HepG2 (cell line): ENCODE results near the gene CCDC197. TPM values are rescaled to one million over a fixed set of nuclear protein-coding genes. Genes with fewer than 3 reads are reported as not detected.

Experiments used
- AGO1 ChIP-seq: fragments of 200-400 bp; formaldehyde crosslinking; IDR thresholded peaks from 2 replicates; pipeline ENCODE4 v1.6.1; 2017; ENCODE audit warnings: mild to moderate bottlenecking, low read depth, low read length, moderate library complexity; ENCODE audit not compliant: poor library complexity, severe bottlenecking
- CEBPB ChIP-seq: IDR thresholded peaks from 2 replicates; pipeline ENCODE4 v1.6.1; 2011; ENCODE audit warnings: low read depth, low read length, improper control_type of control experiment, borderline replicate concordance
- EED ChIP-seq: sonication (generic); formaldehyde crosslinking; IDR thresholded peaks from 2 replicates; pipeline ENCODE4 v1.5.0; 2020; ENCODE audit warnings: mild to moderate bottlenecking, missing genetic modification reagents
- HDAC1 ChIP-seq: sonication (generic); formaldehyde crosslinking; IDR thresholded peaks from 2 replicates; pipeline ENCODE4 v1.5.1; 2020; ENCODE audit warnings: mild to moderate bottlenecking, missing genetic modification reagents
- HNRNPUL1 ChIP-seq: fragments of 200-400 bp; formaldehyde crosslinking; IDR thresholded peaks from 2 replicates; pipeline ENCODE4 v1.6.1; 2017; ENCODE audit warnings: low read depth, mild to moderate bottlenecking, low read length, moderate library complexity
- RCOR2 ChIP-seq: IDR thresholded peaks from 2 replicates; pipeline ENCODE4 v1.6.1; 2016; ENCODE audit warnings: missing biosample characterization, missing genetic modification reagents
- RXRA ChIP-seq: sonication (generic); formaldehyde crosslinking; IDR thresholded peaks from 2 replicates; pipeline ENCODE4 v1.5.1; 2020; ENCODE audit warnings: missing genetic modification reagents
- SAP130 ChIP-seq: IDR thresholded peaks from 2 replicates; pipeline ENCODE4 v1.6.1; 2016; ENCODE audit warnings: low read depth
- YEATS4 ChIP-seq: sonication (generic); formaldehyde crosslinking; IDR thresholded peaks from 2 replicates; pipeline ENCODE4 v1.4.0; 2020; ENCODE audit warnings: missing genetic modification reagents, borderline replicate concordance
- ZFX ChIP-seq: sonication (generic); formaldehyde crosslinking; IDR thresholded peaks from 2 replicates; pipeline ENCODE4 v1.4.0; 2020; ENCODE audit warnings: mild to moderate bottlenecking, low read depth, missing genetic modification reagents, moderate library complexity
- ZMYM3 ChIP-seq: sonication (generic); formaldehyde crosslinking; IDR thresholded peaks from 2 replicates; pipeline ENCODE4 v1.5.1; 2020; ENCODE audit warnings: mild to moderate bottlenecking, missing genetic modification reagents
- ZNF138 ChIP-seq: sonication (generic); formaldehyde crosslinking; IDR thresholded peaks from 2 replicates; pipeline ENCODE4 v1.5.0; 2020; ENCODE audit warnings: mild to moderate bottlenecking, low read depth, missing genetic modification reagents
- polyA plus RNA-seq, 8 experiments: library from polyadenylated mRNA; depleted of rRNA in 3 of 8; stranded (reverse) in 7 of 8; unstranded in 1 of 8; fragments of >200 nt; fragmentation: Illumina TruSeq in 4 of 8; extraction: Trizol in 4 of 8; gene quantifications; 2 replicates each; pipeline versions ENCODE4 v1.2.1 to v1.2.3, GENCODE V29; 2011 to 2016; ENCODE audit warnings: low read depth in 4 of 8, missing spikeins in 1 of 8, mixed read lengths in 1 of 8; ENCODE audit not compliant: insufficient read depth in 1 of 8
- total RNA-seq, 5 experiments: library from RNA; depleted of rRNA; stranded (reverse); fragments of >200 nt; fragmentation: Illumina TruSeq; extraction: Trizol; gene quantifications; 2 replicates each; pipeline ENCODE4 v1.2.3, GENCODE V29; 2016; ENCODE audit warnings: low read depth in 1 of 5
- TF ChIP-seq, protein P1 (sequence below): sonication (generic); formaldehyde crosslinking; IDR thresholded peaks from 2 replicates; pipeline ENCODE4 v1.4.0; 2020; ENCODE audit warnings: missing genetic modification reagents
- TF ChIP-seq, protein P2 (sequence below): sonication (generic); formaldehyde crosslinking; IDR thresholded peaks from 2 replicates; pipeline ENCODE4 v1.4.0; 2020; ENCODE audit warnings: missing genetic modification reagents, mild to moderate bottlenecking, borderline replicate concordance
- TF ChIP-seq, protein P3 (sequence below): sonication (generic); formaldehyde crosslinking; IDR thresholded peaks from 2 replicates; pipeline ENCODE4 v1.5.1; 2020; ENCODE audit warnings: missing genetic modification reagents, mild to moderate bottlenecking, borderline replicate concordance
- TF ChIP-seq, protein P4 (sequence below): sonication (generic); formaldehyde crosslinking; IDR thresholded peaks from 2 replicates; pipeline ENCODE4 v1.8.1; 2022; ENCODE audit warnings: low read depth, mild to moderate bottlenecking, missing genetic modification reagents

The CCDC197 gene
- total and polyA plus RNA-seq, 2 of the 13 experiments (the other 11 are each of a cell fraction or from before 2014, with no cell fraction given): 0.11 to 0.13 TPM

DNA sequence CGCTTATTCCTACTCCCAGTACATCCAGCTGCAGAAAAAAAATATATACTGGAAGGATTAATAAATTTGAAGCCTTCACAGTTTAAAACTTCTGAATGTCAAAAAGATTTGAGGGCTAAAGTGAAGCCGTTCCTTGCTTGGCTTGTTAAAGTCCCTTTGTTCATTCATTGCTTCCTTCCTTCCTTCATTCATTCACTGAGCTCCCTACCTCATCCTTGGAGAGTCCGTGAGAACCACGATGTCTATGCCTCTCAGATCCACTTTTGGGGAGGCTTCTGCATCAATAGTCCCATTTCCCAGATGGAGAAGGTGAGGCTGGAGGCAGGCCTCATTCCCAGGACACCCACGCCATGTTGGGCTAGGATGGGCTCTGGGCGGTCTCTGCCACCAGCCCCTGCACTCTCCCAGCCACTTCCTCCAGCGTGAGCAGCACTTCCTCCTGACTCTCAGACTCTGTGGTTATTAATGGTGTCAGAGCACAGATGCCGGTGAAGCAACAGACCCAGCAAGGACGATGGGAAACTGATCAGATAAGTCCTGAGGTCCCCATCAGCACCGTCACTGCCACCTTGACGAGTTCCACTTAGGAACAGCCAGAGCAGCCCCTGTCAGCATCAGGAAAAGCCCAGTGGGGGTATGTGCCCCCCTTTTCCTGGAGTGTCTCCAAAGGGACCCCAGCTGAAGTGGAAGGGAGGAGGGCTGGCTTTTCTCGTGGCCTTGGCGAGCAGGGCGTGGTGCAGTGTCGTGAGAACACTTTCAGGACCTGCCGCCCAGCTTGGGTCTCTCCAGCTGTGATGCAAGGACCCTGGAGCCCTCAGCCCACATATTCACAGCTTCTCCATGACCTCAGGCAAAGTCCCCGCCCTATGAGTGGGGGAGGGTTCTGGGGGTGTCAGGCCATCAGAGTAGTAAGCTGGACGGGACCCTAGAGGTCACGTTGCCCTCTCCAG is 41.9 kb upstream of the CCDC197 start (continued):
- TF ChIP-seq, protein P1, sequence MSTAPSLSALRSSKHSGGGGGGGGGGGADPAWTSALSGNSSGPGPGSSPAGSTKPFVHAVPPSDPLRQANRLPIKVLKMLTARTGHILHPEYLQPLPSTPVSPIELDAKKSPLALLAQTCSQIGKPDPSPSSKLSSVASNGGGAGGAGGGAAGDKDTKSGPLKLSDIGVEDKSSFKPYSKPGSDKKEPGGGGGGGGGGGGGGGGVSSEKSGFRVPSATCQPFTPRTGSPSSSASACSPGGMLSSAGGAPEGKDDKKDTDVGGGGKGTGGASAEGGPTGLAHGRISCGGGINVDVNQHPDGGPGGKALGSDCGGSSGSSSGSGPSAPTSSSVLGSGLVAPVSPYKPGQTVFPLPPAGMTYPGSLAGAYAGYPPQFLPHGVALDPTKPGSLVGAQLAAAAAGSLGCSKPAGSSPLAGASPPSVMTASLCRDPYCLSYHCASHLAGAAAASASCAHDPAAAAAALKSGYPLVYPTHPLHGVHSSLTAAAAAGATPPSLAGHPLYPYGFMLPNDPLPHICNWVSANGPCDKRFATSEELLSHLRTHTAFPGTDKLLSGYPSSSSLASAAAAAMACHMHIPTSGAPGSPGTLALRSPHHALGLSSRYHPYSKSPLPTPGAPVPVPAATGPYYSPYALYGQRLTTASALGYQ (CRISPR knock-in tag): no peak
- TF ChIP-seq EED (CRISPR knock-in tag) (peak; percentile 81; the same call in 1 of the 2 replicates), SAP130 (peak; percentile 24; the same call in 1 of the 2 replicates), CEBPB (peak; percentile 47; the same call in 1 of the 2 replicates), YEATS4 (CRISPR knock-in tag) (no peak), HDAC1 (CRISPR knock-in tag) (0 out of 2 replicates have a peak, but pooled peaks have one; percentile 46), AGO1 (no peak), ZMYM3 (CRISPR knock-in tag) (peak; percentile 91), RXRA (peak; percentile 36; the same call in 1 of the 2 replicates), HNRNPUL1 (no peak), ZNF138 (0 out of 2 replicates have a peak, but pooled peaks have one; percentile 46), RCOR2 (CRISPR knock-in tag) (0 out of 2 replicates have a peak, but pooled peaks have one; percentile 41), ZFX (CRISPR knock-in tag) (no peak)
- TF ChIP-seq, protein P2, sequence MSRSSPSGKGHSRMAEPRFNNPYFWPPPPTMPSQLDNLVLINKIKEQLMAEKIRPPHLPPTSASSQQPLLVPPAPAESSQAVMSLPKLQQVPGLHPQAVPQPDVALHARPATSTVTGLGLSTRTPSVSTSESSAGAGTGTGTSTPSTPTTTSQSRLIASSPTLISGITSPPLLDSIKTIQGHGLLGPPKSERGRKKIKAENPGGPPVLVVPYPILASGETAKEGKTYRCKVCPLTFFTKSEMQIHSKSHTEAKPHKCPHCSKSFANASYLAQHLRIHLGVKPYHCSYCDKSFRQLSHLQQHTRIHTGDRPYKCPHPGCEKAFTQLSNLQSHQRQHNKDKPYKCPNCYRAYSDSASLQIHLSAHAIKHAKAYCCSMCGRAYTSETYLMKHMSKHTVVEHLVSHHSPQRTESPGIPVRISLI (CRISPR knock-in tag): no peak
- TF ChIP-seq, protein P3, sequence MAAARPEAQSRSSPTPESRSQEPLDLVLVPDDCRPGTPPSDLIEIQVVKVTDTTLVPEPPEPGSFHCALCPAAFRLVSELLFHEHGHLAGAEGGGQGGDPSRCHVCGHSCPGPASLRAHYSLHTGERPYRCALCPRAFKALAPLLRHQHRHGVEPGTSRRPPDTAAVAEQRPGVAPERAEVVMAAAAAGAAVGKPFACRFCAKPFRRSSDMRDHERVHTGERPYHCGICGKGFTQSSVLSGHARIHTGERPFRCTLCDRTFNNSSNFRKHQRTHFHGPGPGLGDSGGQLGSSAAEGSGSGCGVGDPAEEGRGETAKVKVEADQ: no peak
- TF ChIP-seq, protein P4, sequence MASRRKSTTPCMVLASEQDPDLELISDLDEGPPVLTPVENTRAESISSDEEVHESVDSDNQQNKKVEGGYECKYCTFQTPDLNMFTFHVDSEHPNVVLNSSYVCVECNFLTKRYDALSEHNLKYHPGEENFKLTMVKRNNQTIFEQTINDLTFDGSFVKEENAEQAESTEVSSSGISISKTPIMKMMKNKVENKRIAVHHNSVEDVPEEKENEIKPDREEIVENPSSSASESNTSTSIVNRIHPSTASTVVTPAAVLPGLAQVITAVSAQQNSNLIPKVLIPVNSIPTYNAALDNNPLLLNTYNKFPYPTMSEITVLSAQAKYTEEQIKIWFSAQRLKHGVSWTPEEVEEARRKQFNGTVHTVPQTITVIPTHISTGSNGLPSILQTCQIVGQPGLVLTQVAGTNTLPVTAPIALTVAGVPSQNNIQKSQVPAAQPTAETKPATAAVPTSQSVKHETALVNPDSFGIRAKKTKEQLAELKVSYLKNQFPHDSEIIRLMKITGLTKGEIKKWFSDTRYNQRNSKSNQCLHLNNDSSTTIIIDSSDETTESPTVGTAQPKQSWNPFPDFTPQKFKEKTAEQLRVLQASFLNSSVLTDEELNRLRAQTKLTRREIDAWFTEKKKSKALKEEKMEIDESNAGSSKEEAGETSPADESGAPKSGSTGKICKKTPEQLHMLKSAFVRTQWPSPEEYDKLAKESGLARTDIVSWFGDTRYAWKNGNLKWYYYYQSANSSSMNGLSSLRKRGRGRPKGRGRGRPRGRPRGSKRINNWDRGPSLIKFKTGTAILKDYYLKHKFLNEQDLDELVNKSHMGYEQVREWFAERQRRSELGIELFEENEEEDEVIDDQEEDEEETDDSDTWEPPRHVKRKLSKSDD (CRISPR knock-in tag): no peak
